Uterus (tissue), 2 donors: ENCODE measurements around the gene C1QTNF6.

Experiments
- POLR2A ChIP-seq, 2 donors: fragments of 450-650 bp; IDR thresholded peaks; one replicate each; pipeline ENCODE4 v1.6.1; 2016; ENCODE audit warnings: antibody characterized with exemption in 2 of 2, mild to moderate bottlenecking in 1 of 2, moderate library complexity in 1 of 2
- TF ChIP-seq, protein P1 (sequence below), 4 experiments: fragments of 200-600 bp in 2 of 4; fragments of 450-650 bp in 2 of 4; sonication (generic) in 2 of 4; IDR thresholded peaks; one replicate each; pipeline ENCODE4 v1.5.1; 2016 to 2019; ENCODE audit warnings: antibody characterized with exemption in 4 of 4, mild to moderate bottlenecking in 2 of 4, moderate library complexity in 1 of 4

DNA sequence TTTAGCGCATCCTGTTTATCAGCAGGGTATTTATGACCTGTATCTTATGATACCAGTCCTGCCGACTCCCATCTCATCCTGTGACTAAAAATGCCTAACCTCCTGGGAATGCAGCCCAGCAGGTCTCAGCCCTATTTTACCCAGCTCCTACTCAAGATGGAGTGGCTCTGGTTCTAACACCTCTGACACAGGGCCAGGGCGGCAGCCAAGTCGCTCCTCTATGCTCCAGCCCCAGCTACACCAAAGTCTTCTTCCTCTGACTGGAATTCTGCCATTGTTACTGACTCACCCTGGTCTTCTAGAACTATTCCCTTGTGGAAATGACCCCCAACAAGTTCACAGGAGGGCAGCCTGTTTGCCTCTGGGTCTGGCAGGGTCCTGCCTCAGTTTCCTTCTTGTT is 7.9 kb upstream of the C1QTNF6 start:
- no peak for TF ChIP-seq POLR2A (IDR thresholded peaks at IDR 0.05)
- TF ChIP-seq, protein P1, sequence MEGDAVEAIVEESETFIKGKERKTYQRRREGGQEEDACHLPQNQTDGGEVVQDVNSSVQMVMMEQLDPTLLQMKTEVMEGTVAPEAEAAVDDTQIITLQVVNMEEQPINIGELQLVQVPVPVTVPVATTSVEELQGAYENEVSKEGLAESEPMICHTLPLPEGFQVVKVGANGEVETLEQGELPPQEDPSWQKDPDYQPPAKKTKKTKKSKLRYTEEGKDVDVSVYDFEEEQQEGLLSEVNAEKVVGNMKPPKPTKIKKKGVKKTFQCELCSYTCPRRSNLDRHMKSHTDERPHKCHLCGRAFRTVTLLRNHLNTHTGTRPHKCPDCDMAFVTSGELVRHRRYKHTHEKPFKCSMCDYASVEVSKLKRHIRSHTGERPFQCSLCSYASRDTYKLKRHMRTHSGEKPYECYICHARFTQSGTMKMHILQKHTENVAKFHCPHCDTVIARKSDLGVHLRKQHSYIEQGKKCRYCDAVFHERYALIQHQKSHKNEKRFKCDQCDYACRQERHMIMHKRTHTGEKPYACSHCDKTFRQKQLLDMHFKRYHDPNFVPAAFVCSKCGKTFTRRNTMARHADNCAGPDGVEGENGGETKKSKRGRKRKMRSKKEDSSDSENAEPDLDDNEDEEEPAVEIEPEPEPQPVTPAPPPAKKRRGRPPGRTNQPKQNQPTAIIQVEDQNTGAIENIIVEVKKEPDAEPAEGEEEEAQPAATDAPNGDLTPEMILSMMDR (IDR thresholded peaks at IDR 0.05): no peak
